ENCODE data around the gene NAA80.
"Not testable (repeated sequence)": the region's sequence is repeated elsewhere in the genome, so short reads cannot be mapped to it uniquely, and the experiment has no call there.

Gene NAA80

GRCh38 chr3:50268703-50269451 lies 30.3 kb downstream of the NAA80 start, which contains the start of gene SEMA3B:
TSS of gene SEMA3B (plus strand) at chr3:50269147. CDS start at chr3:50269241, 94 bp downstream.
- no peak for DNase-seq

GRCh38 chr3:50268276-50268675 lies 30.9 kb downstream of the NAA80 start:
- DNase-seq: no peak

- DNase-seq: no peak
These were observed 31.8 kb downstream of the NAA80 start for GRCh38 chr3:50267280-50267913.

GRCh38 chr3:50266836-50267235 lies 32.4 kb downstream of the NAA80 start:
- no peak for DNase-seq

GRCh38 chr3:50266017-50266416 lies 33.2 kb downstream of the NAA80 start:
- DNase-seq: no peak

GRCh38 chr3:50265571-50265970 lies 33.6 kb downstream of the NAA80 start:
- no peak for DNase-seq

- no peak for DNase-seq
These were observed 34.2 kb downstream of the NAA80 start for GRCh38 chr3:50264964-50265485.

GRCh38 chr3:50264383-50264963 lies 34.7 kb downstream of the NAA80 start:
- no peak for DNase-seq

- no peak for DNase-seq
These were observed 35.5 kb downstream of the NAA80 start for GRCh38 chr3:50263478-50264382.

- DNase-seq: no peak
These were observed 36.4 kb downstream of the NAA80 start for GRCh38 chr3:50262778-50263177.

- not testable (repeated sequence) for DNase-seq
These were observed 37.0 kb downstream of the NAA80 start for GRCh38 chr3:50262200-50262599.

GRCh38 chr3:50261505-50261904 lies 37.7 kb downstream of the NAA80 start:
- DNase-seq: no peak

GRCh38 chr3:50260942-50261441 lies 38.2 kb downstream of the NAA80 start:
- DNase-seq: no peak

GRCh38 chr3:50260027-50260941 lies 38.9 kb downstream of the NAA80 start:
- no peak for DNase-seq

GRCh38 chr3:50259432-50260026 lies 39.7 kb downstream of the NAA80 start:
- DNase-seq: no peak

GRCh38 chr3:50258979-50259378 lies 40.2 kb downstream of the NAA80 start:
- DNase-seq: no peak

- DNase-seq: no peak
These were observed 41.0 kb downstream of the NAA80 start for GRCh38 chr3:50258029-50258680.

- DNase-seq: no peak
These were observed 42.0 kb downstream of the NAA80 start for GRCh38 chr3:50256978-50257890.

- no peak for DNase-seq
These were observed 44.0 kb downstream of the NAA80 start for GRCh38 chr3:50255251-50255615.

All from NCI-H2029 treated with DMSO at 0.1 percent for 48 hours (cell line).